SH-SY5Y (cell line): ENCODE data around the gene SLC4A11.

Source experiments
- GATA2 ChIP-seq: IDR thresholded peaks from 2 replicates; pipeline ENCODE4 v1.6.1; 2011; ENCODE audit warnings: mild to moderate bottlenecking, low read depth, low read length
- GATA3 ChIP-seq: IDR thresholded peaks from 2 replicates; pipeline ENCODE4 v1.6.1; 2011; ENCODE audit warnings: low read depth, mild to moderate bottlenecking, low read length, moderate library complexity

DNA sequence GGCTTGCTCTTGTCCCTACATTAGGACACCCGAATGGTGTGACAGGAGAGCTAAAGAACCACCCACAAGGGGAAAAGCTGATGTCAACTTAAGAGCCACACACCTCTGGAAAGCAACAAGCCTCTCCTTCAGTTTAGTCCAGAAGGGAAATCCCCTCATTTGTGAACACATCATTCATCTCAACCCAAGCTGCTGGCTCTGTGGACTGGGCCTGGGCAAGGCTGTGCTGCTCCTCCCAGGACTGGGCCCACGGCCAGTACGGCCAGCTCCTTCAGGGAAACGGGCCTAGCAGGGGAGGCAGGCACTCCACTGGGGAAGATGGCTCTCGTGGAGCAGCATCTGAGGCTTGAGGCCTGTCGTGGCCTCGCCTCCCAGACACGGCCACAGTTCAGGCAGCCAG is 12.8 kb upstream of the SLC4A11 start:
- TF ChIP-seq GATA2, result no peak
- TF ChIP-seq GATA3, result no peak
